Measurements from ENCODE around the gene TNPO3.
A peak's percentile ranks its signal among the peaks of the same experiment; 100 is the strongest.

Gene TNPO3

DNA sequence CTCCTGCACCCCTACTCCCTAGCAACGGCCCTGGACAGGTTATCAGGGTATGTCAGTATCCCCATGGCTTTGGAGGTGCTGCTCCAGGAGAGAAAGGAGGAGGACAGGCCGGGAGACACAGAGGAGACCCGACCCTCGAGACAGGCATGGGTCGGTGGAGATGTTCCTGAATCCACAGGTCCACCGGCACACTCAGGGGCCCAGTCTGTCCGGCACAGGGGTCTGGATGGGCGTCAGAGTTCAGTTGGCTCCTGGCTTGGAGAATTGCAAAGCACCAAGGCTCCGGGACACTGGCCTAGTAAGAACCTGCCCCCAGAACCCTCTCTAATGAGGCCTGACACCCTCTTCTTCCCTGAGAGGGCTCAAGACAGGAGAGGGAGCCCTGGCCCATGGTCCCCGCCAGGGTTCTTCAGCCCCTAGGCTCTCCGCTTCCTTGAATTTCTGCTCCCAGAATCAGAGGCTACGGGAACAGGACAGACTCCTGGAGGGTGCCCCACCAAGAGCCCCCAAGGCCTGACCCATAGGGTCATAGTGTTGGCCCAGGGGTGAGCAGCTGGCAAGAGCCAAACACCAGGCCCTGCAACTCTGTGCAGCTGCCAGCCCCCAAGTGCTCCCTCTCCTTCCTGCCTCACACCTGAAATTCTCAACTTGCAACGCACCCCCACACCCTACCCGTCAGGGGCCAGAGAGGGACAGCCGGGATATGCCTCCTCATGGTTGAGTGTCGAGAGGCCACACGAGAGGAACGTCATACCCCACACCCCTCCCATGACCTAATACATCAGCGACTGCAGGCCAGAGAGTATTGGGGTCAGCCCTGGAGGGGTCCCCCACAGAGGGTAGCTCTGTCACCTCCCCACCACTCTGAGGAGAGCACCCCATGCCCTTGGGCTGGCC, 122.7 kb downstream of the TNPO3 start:
- TF ChIP-seq, protein P1, sequence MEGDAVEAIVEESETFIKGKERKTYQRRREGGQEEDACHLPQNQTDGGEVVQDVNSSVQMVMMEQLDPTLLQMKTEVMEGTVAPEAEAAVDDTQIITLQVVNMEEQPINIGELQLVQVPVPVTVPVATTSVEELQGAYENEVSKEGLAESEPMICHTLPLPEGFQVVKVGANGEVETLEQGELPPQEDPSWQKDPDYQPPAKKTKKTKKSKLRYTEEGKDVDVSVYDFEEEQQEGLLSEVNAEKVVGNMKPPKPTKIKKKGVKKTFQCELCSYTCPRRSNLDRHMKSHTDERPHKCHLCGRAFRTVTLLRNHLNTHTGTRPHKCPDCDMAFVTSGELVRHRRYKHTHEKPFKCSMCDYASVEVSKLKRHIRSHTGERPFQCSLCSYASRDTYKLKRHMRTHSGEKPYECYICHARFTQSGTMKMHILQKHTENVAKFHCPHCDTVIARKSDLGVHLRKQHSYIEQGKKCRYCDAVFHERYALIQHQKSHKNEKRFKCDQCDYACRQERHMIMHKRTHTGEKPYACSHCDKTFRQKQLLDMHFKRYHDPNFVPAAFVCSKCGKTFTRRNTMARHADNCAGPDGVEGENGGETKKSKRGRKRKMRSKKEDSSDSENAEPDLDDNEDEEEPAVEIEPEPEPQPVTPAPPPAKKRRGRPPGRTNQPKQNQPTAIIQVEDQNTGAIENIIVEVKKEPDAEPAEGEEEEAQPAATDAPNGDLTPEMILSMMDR (IDR thresholded peaks at IDR 0.05; ENCODE audit: low read depth, low read length), result no peak
- TF ChIP-seq POLR2A (IDR thresholded peaks at IDR 0.05; ENCODE audit: extremely low read depth, insufficient read length) (no peak), MYC (IDR thresholded peaks at IDR 0.05; ENCODE audit: low read depth, low read length) (no peak)
- TF ChIP-seq, protein P2, sequence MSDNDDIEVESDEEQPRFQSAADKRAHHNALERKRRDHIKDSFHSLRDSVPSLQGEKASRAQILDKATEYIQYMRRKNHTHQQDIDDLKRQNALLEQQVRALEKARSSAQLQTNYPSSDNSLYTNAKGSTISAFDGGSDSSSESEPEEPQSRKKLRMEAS (IDR thresholded peaks at IDR 0.05; ENCODE audit: low read depth, low read length), result no peak
- H3K4me3 ChIP-seq (ENCODE audit: low read depth, low read length), result no peak overlapping the region
- DNase-seq (ENCODE audit: low read depth), result no peak

DNA sequence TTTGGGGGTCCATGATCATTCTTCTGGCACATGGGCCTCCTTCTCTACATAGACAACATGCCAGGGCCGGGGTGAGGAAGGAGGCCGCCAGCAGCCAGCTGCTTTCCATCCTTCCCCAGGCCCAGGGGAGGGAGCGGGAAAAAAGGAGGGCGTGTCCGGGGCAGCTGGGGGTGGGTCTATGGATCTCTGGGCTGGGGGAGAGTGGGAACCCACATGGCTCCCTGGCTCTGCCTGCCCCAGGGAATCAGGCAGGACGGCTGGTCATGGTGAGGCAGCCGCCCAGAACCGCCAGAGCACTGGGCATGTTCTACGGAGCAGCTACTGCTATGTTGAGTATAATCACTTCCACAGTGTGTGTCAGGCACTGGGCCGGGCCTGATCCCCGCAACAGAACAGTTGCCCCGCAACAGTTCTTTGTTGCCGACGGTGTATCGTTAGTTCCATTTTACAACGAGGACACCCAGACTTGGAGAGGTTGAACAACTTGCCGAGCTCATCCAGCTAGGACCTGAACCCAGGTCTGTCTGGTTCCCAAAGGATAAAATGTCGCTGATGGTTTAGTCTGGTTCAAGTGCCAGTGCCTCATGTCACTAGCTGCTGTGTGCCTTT, 123.6 kb downstream of the TNPO3 start:
- no peak for DNase-seq (ENCODE audit: low read depth)
- H3K4me3 ChIP-seq (ENCODE audit: low read depth, low read length), result no peak overlapping the region
- TF ChIP-seq MYC (IDR thresholded peaks at IDR 0.05; ENCODE audit: low read depth, low read length) (no peak), POLR2A (IDR thresholded peaks at IDR 0.05; ENCODE audit: extremely low read depth, insufficient read length) (no peak)
- TF ChIP-seq, protein P2 (IDR thresholded peaks at IDR 0.05; ENCODE audit: low read depth, low read length), result no peak
- TF ChIP-seq, protein P1 (IDR thresholded peaks at IDR 0.05; ENCODE audit: low read depth, low read length), result no peak

DNA sequence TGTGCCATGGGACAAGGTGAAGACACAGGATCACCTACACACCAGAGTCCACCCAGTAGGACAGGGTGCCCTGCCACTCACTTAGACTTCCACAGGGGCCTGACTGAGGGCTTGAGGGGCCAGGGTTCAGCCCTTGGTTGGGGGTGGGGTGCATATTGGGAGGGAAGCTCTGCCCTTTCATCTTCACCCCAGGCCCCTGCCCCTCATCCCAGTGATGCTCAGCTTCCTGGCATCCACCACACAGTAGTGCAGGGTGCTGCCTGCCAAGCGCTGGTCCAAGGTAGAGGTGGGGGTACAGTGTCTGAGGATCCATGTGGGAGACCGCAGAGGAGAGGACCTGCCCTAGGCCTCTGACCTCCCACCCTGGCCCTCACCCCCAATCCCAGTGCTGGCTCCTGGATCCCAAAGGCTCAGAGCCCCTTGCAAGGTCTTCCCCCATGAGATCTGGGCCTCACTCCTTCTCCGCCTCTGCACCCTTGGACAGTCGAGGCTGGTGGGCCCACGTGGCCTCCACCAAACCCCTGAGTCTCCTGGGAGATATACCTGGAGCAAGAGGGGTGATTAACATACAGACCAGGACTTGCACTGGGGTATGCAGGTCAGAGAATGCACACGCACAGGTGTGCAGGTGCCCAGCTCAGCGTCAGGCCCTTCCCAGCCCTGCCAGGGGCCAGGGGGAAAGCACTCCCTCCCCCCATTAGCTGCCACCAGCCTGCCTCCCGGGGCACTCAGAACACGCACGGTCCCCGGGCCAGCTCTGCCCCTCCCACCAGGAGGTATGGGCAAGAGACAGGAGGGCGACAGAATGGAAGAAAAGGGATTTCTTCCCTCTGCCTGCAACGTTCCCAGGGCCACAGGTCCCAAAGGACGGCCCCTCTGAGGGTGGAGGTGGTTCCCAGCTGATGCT, 125.8 kb downstream of the TNPO3 start:
- H3K4me3 ChIP-seq (ENCODE audit: low read depth, low read length), result no peak overlapping the region
- TF ChIP-seq, protein P2 (IDR thresholded peaks at IDR 0.05; ENCODE audit: low read depth, low read length), result no peak
- TF ChIP-seq MYC (IDR thresholded peaks at IDR 0.05; ENCODE audit: low read depth, low read length), result no peak
- no peak for TF ChIP-seq POLR2A (IDR thresholded peaks at IDR 0.05; ENCODE audit: extremely low read depth, insufficient read length)
- TF ChIP-seq, protein P1 (IDR thresholded peaks at IDR 0.05; ENCODE audit: low read depth, low read length), result no peak
- DNase-seq (ENCODE audit: low read depth), result no peak

DNA sequence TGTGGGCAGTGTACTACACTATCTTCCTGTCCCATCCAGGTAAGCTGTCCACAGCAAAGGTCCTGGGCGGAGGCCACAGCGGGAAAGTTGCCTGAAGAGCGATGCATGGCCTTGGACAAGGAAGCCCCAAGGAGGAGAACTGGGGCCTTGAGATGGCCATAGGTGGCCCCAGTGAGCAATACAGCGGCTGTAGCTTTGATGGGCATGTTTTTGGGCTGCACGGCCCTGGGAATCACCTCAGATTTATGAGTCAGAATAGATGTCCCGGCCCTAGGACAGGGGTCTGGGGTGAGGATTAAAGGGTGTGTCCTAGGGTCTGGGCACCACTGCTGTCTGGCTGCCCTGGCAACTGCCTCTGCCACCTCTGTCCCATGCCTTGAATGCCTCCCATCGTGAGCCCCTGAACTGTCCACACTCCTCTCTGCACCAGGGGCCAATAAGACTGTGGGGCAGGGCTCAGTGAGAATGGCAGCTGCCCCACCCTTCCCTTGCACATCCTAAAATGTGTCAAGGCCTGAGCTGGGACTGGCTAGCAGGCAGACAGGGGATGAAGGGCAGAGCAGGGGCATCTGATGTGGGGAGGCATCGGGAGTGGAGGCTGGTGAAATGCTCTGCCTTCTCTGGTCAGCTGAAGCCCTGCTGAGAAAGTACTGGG, 126.6 kb downstream of the TNPO3 start:
- H3K4me3 ChIP-seq (ENCODE audit: low read depth, low read length), result no peak overlapping the region
- DNase-seq (ENCODE audit: low read depth), result no peak
- no peak for TF ChIP-seq POLR2A (IDR thresholded peaks at IDR 0.05; ENCODE audit: extremely low read depth, insufficient read length)
- TF ChIP-seq, protein P1 (IDR thresholded peaks at IDR 0.05; ENCODE audit: low read depth, low read length), result peak; percentile 21
